ENCODE data around the gene SVIL. TPM values are rescaled to one million over a fixed set of nuclear protein-coding genes. Genes with fewer than 3 reads are reported as not detected.

The SVIL gene
- total and polyA plus RNA-seq, 2 donors (not counting 1 experiment from before 2014, with no cell fraction given), result 0.74 to 0.88 TPM

DNA sequence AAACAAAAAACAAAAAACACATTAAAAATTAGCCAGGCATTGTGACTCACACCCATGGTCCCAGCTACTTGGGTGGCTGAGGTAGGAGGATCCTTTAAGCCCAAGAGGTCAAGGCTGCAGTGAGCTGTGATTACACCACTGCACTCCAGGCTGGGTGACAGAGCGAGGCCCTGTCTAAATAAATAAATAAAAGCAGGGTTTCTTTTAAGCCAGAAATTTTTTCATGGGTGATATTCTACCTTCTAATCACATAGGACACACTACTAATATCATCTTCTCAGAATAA is 14.2 kb upstream of the SVIL start:
- H2AFZ ChIP-seq (ENCODE audit: insufficient read depth, low read depth, low read length, poor library complexity, severe bottlenecking), result no peak overlapping the region
- H3K27ac ChIP-seq (ENCODE audit: low read length in 2 of 2), result no peak overlapping the region
- H3K4me1 ChIP-seq (ENCODE audit: control insufficient read depth in 2 of 2, insufficient read depth in 2 of 2, low read length in 2 of 2), result peaks cover 9 to 23% of the 10 kb centered on the region in 2 donors
- intact Hi-C loops (cut with micrococcal nuclease), result no loop called here
- no CpG with 5 or more reads among the region's 1 CpG for WGBS (ENCODE audit: insufficient coverage)
- H4K20me1 ChIP-seq (ENCODE audit: control insufficient read depth, insufficient read depth, low read length, poor library complexity, severe bottlenecking), result no peaks in the 10 kb centered on the region
- TF ChIP-seq EZH2 (IDR thresholded peaks at IDR 0.05; ENCODE audit: borderline replicate concordance, insufficient read depth, low read depth, low read length, poor library complexity, severe bottlenecking), result no peak
- TF ChIP-seq, protein P1, sequence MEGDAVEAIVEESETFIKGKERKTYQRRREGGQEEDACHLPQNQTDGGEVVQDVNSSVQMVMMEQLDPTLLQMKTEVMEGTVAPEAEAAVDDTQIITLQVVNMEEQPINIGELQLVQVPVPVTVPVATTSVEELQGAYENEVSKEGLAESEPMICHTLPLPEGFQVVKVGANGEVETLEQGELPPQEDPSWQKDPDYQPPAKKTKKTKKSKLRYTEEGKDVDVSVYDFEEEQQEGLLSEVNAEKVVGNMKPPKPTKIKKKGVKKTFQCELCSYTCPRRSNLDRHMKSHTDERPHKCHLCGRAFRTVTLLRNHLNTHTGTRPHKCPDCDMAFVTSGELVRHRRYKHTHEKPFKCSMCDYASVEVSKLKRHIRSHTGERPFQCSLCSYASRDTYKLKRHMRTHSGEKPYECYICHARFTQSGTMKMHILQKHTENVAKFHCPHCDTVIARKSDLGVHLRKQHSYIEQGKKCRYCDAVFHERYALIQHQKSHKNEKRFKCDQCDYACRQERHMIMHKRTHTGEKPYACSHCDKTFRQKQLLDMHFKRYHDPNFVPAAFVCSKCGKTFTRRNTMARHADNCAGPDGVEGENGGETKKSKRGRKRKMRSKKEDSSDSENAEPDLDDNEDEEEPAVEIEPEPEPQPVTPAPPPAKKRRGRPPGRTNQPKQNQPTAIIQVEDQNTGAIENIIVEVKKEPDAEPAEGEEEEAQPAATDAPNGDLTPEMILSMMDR (IDR thresholded peaks at IDR 0.05), result no peak
- DNase-seq (no peak), ATAC-seq (ENCODE audit: low read depth) (no peak)
- no peak overlapping the region for H3K4me2 ChIP-seq (replicated peaks; ENCODE audit: low read depth, low read length, poor library complexity, severe bottlenecking)
- POLR2A ChIA-PET, result no interaction called here
- CTCF ChIA-PET, result no interaction called here
- Mint-ChIP-seq H3K4me1 (peaks cover 16% of the 10 kb centered on the region), H3K27ac (no peak overlapping the region), H3K27me3 (no peaks in the 10 kb centered on the region), H3K4me3 (no peak overlapping the region), H3K9me3 (ENCODE audit: insufficient read depth) (no peaks in the 10 kb centered on the region)
- no peak overlapping the region for H3K4me3 ChIP-seq (ENCODE audit: control extremely low read depth in 1 of 5, extremely low read depth in 1 of 5, insufficient read depth in 1 of 5, low read depth in 2 of 5, low read length in 4 of 5)
- H3K9me3 ChIP-seq (ENCODE audit: control extremely low read depth in 1 of 3, control insufficient read depth in 2 of 3, insufficient read depth in 1 of 3, low read length in 2 of 3), result no peaks in the 10 kb centered on the region
- H3K79me2 ChIP-seq (ENCODE audit: control insufficient read depth, insufficient read depth, low read length), result no peaks in the 10 kb centered on the region
- H3K27me3 ChIP-seq (replicated peaks in 1 of 4; ENCODE audit: control extremely low read depth in 1 of 4, control insufficient read depth in 3 of 4, insufficient read depth in 4 of 4, low read length in 3 of 4), result no peaks in the 10 kb centered on the region
- H3K9ac ChIP-seq (ENCODE audit: low read length), result no peak overlapping the region
- peaks cover 0 to 1% of the 10 kb centered on the region in 2 experiments for H3K36me3 ChIP-seq (replicated peaks in 1 of 2; ENCODE audit: control extremely low read depth in 1 of 2, control insufficient read depth in 1 of 2, extremely low read depth in 1 of 2, insufficient read depth in 2 of 2, low read length in 1 of 2)

DNA sequence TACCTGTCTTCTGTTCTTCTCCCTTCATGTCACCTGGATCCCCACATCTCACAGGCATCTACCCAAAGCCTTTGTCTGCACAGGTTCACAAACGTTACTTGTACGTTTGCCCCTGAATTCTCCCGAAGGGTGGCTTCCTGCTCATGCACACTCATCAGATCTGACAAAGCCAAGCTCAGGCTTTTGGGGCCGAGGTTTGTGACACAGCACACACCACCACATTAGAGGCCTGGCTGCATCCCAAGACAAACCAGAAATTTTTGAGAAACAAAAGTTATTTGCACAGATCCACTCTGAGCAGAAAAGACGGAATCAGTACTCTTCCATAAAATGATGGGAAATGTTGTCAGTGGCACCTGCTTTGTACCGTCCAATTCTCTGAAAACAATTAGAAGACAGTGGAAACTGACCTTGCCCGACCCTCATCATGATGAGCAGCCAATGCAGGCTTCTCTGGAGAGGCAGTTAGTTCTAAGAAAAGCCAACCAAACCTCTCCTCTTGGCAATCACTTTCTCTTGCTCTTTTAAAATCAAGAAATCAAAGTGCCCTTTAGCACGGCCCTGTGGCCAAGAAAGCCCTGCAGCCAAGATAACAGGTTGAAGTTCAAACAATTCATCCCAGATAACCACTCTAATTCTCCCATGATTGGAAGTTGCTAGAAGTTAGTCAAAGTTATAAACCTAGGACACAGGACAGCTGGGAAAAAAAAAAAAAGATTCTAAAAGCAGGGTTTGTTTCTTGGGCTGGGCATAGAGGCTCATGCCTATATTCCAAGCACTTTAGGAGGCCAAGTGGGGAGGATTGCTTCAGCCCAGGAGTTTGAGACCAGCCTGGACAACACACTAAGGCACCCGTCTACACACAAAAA is 13.6 kb upstream of the SVIL start:
- H3K27ac Mint-ChIP-seq, result no peak overlapping the region

More for the DNA sequence above, 13.6 kb upstream of the SVIL start:
- no peak overlapping the region for H2AFZ ChIP-seq (ENCODE audit: insufficient read depth, low read depth, low read length, poor library complexity, severe bottlenecking)
- DNase-seq (no peak), ATAC-seq (ENCODE audit: low read depth) (no peak)
- H3K4me1 Mint-ChIP-seq, result peaks cover 16% of the 10 kb centered on the region
- 65% methylated on average over 6 of the region's 9 CpGs for WGBS (ENCODE audit: insufficient coverage)
- no peaks in the 10 kb centered on the region for H3K79me2 ChIP-seq (ENCODE audit: control insufficient read depth, insufficient read depth, low read length)
- no peaks in the 10 kb centered on the region for H4K20me1 ChIP-seq (ENCODE audit: control insufficient read depth, insufficient read depth, low read length, poor library complexity, severe bottlenecking)
- no peaks in the 10 kb centered on the region for H3K9me3 Mint-ChIP-seq (ENCODE audit: insufficient read depth)
- H3K4me3 ChIP-seq (ENCODE audit: control extremely low read depth in 1 of 5, extremely low read depth in 1 of 5, insufficient read depth in 1 of 5, low read depth in 2 of 5, low read length in 4 of 5), result no peak overlapping the region
- H3K4me1 ChIP-seq (ENCODE audit: control insufficient read depth in 2 of 2, insufficient read depth in 2 of 2, low read length in 2 of 2), result peaks cover 9 to 23% of the 10 kb centered on the region in 2 donors
- intact Hi-C loops (cut with micrococcal nuclease), result no loop called here
- H3K36me3 ChIP-seq (replicated peaks in 1 of 2; ENCODE audit: control extremely low read depth in 1 of 2, control insufficient read depth in 1 of 2, extremely low read depth in 1 of 2, insufficient read depth in 2 of 2, low read length in 1 of 2), result peaks cover 0 to 1% of the 10 kb centered on the region in 2 experiments
- H3K4me3 Mint-ChIP-seq, result no peak overlapping the region
- no peak overlapping the region for H3K27ac ChIP-seq (ENCODE audit: low read length in 2 of 2)
- no peaks in the 10 kb centered on the region for H3K9me3 ChIP-seq (ENCODE audit: control extremely low read depth in 1 of 3, control insufficient read depth in 2 of 3, insufficient read depth in 1 of 3, low read length in 2 of 3)
- ChIA-PET CTCF (no interaction called here), POLR2A (no interaction called here)
- no peak overlapping the region for H3K4me2 ChIP-seq (replicated peaks; ENCODE audit: low read depth, low read length, poor library complexity, severe bottlenecking)
- no peak overlapping the region for H3K9ac ChIP-seq (ENCODE audit: low read length)
- H3K27me3 ChIP-seq (replicated peaks in 1 of 4; ENCODE audit: control extremely low read depth in 1 of 4, control insufficient read depth in 3 of 4, insufficient read depth in 4 of 4, low read length in 3 of 4), result no peaks in the 10 kb centered on the region
- TF ChIP-seq, protein P1 (IDR thresholded peaks at IDR 0.05), result no peak
- no peak for TF ChIP-seq EZH2 (IDR thresholded peaks at IDR 0.05; ENCODE audit: borderline replicate concordance, insufficient read depth, low read depth, low read length, poor library complexity, severe bottlenecking)
- no peaks in the 10 kb centered on the region for H3K27me3 Mint-ChIP-seq
